Fibroblast of mammary gland (primary cell): ENCODE data around the gene RNF220.

Source experiments
- DNase-seq: peaks from one replicate; pipeline ENCODE4 v3.0.0-alpha.2; 2010; ENCODE audit warnings: low read depth
- H3K4me3 ChIP-seq: 2 replicates; pipeline ENCODE4 v1.5.1; 2011; ENCODE audit warnings: low read depth, mild to moderate bottlenecking, low read length, moderate library complexity; ENCODE audit not compliant: control insufficient read depth
- CTCF ChIP-seq: conservative IDR thresholded peaks from 2 replicates; pipeline ENCODE4 v1.5.1; 2011; ENCODE audit warnings: low read depth, low read length, inconsistent platforms; ENCODE audit not compliant: control insufficient read depth, insufficient read depth

The RNF220 gene

GRCh38 chr1:44672254-44672955 is 267.4 kb downstream of the RNF220 start:
- TF ChIP-seq CTCF, result no peak
- no peak overlapping the region for H3K4me3 ChIP-seq
- peak; percentile 44 for DNase-seq

- no peak for TF ChIP-seq CTCF
- H3K4me3 ChIP-seq, result peak overlapping the region; percentile 77
These were observed 268.1 kb downstream of the RNF220 start for GRCh38 chr1:44672961-44673674.

GRCh38 chr1:44673675-44674112 is 268.6 kb downstream of the RNF220 start:
- no peak for DNase-seq
- TF ChIP-seq CTCF, result no peak
- H3K4me3 ChIP-seq, result peak overlapping the region; percentile 77

More at GRCh38 chr1:44672961-44673674, 268.1 kb downstream of the RNF220 start:
- no peak for DNase-seq

- H3K4me3 ChIP-seq, result peak within 1 kb of the TSS; percentile 77
- peak; percentile 99 for DNase-seq
- no peak for TF ChIP-seq CTCF
These were observed 269.3 kb downstream of the RNF220 start, which contains the start of the genes ARMH1 and TMEM53 for GRCh38 chr1:44674113-44675000. Gene ARMH1, plus strand, starts transcription at chr1:44674714. Its CDS starts 14,984 bp downstream, at chr1:44689698. Gene TMEM53, minus strand, starts transcription at chr1:44674481. Its CDS starts 90 bp downstream, at chr1:44674391.

- no peak for TF ChIP-seq CTCF
- peak overlapping the region; percentile 77 for H3K4me3 ChIP-seq
- no peak for DNase-seq
These were observed 270.1 kb downstream of the RNF220 start for GRCh38 chr1:44675186-44675585.
